Measurements from ENCODE around the gene LIMCH1.

DNA sequence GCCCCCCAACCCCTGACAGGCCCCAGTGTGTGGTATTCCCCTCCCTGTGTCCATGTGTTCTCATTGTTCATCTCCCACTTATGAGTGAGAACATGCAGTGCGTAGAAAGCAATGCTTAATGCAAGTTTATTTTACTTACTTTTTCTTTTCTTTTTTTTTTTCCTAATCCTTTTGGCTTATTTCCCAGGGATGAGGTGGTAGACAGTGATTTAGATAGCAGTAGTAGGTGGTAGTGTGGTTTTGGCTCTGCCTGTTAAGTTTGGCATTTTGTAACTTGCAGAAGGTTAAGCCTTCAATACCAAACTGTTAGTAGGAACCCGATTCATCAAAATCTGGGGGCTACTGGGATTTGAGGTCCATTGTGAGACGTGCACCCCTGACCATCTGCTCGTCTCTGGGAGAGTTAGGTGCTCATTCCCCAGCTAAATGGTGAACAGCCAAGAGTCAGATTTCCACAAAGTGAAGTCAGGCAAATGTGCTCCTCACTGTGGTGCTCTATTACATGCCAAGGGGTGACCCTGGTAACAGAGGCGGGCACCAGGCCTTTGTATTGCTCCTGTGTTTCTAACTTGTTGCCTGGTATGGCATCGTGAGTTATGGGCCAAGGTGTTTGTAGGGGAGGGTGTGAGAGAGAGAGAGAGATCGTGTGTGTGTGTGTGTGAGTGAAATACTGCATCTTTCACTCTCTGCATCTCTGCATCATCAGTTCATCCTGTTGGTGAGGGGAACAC lies 140.3 kb downstream of the LIMCH1 start:
- TF ChIP-seq, protein P1, sequence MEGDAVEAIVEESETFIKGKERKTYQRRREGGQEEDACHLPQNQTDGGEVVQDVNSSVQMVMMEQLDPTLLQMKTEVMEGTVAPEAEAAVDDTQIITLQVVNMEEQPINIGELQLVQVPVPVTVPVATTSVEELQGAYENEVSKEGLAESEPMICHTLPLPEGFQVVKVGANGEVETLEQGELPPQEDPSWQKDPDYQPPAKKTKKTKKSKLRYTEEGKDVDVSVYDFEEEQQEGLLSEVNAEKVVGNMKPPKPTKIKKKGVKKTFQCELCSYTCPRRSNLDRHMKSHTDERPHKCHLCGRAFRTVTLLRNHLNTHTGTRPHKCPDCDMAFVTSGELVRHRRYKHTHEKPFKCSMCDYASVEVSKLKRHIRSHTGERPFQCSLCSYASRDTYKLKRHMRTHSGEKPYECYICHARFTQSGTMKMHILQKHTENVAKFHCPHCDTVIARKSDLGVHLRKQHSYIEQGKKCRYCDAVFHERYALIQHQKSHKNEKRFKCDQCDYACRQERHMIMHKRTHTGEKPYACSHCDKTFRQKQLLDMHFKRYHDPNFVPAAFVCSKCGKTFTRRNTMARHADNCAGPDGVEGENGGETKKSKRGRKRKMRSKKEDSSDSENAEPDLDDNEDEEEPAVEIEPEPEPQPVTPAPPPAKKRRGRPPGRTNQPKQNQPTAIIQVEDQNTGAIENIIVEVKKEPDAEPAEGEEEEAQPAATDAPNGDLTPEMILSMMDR (conservative IDR thresholded peaks at IDR 0.05; ENCODE audit: low read length) = no peak
- no peak for TF ChIP-seq EZH2phosphoT487 (IDR thresholded peaks at IDR 0.05; ENCODE audit: borderline replicate concordance)

All from Loucy (cell line).